Liver (tissue), 9 donors: Measurements from ENCODE around the gene CAPN15. TPM values are rescaled to one million over a fixed set of nuclear protein-coding genes. Genes with fewer than 3 reads are reported as not detected.

Experiments
- DNase-seq: peaks from one replicate; pipeline ENCODE4 v3.0.0-alpha.2; 2017; ENCODE audit warnings: low spot score
- H3K27ac ChIP-seq, 2 donors: one replicate each; pipeline ENCODE4 v1.7.0; 2013; ENCODE audit warnings: inconsistent platforms in 2 of 2, low read length in 2 of 2, control low read depth in 1 of 2, low read depth in 1 of 2, mild to moderate bottlenecking in 1 of 2
- H3K27me3 ChIP-seq, 4 donors: one replicate each; pipeline versions ENCODE4 v1.6.1 to v1.7.0; 2013; ENCODE audit warnings: low read length in 3 of 4, inconsistent platforms in 1 of 4, mild to moderate bottlenecking in 1 of 4, moderate library complexity in 1 of 4; ENCODE audit not compliant: control insufficient read depth in 4 of 4, insufficient read depth in 4 of 4
- H3K36me3 ChIP-seq, 4 donors: one replicate each; pipeline versions ENCODE4 v1.6.1 to v1.7.0; 2013; ENCODE audit warnings: low read length in 3 of 4, mild to moderate bottlenecking in 3 of 4, low read depth in 1 of 4, moderate library complexity in 1 of 4; ENCODE audit not compliant: control insufficient read depth in 4 of 4, insufficient read depth in 3 of 4
- H3K4me1 ChIP-seq, 4 donors: one replicate each; pipeline versions ENCODE4 v1.6.1 to v1.7.0; 2013; ENCODE audit warnings: low read length in 3 of 4, mild to moderate bottlenecking in 3 of 4, moderate library complexity in 1 of 4; ENCODE audit not compliant: control insufficient read depth in 4 of 4, insufficient read depth in 4 of 4
- H3K4me3 ChIP-seq, 3 donors: one replicate each; pipeline versions ENCODE4 v1.6.1 to v1.7.0; 2013; ENCODE audit warnings: low read length in 3 of 3, control low read depth in 1 of 3, low read depth in 1 of 3, mild to moderate bottlenecking in 1 of 3
- H3K9ac ChIP-seq, 2 donors: one replicate each; pipeline ENCODE4 v1.7.0; 2013; ENCODE audit warnings: low read length in 2 of 2, mild to moderate bottlenecking in 2 of 2, moderate library complexity in 2 of 2, control low read depth in 1 of 2, low read depth in 1 of 2
- H3K9me3 ChIP-seq, 4 donors: one replicate each; pipeline versions ENCODE4 v1.6.1 to v1.7.0; 2013; ENCODE audit warnings: low read length in 3 of 4; ENCODE audit not compliant: control insufficient read depth in 4 of 4
- ATF3 ChIP-seq: IDR thresholded peaks from 2 replicates; pipeline ENCODE4 v1.6.1; 2016; ENCODE audit warnings: antibody characterized with exemption
- CTCF ChIP-seq: fragments of 150-350 bp; IDR thresholded peaks from 2 replicates; pipeline ENCODE4 v1.5.1; 2017; ENCODE audit warnings: improper control_type of control experiment, low read depth, low read length; ENCODE audit not compliant: missing input control
- EGR1 ChIP-seq, 2 donors: IDR thresholded peaks; 2 replicates each; pipeline ENCODE4 v1.6.1; 2016 to 2018; ENCODE audit warnings: antibody characterized with exemption in 2 of 2, low read depth in 2 of 2
- FOXA1 ChIP-seq: IDR thresholded peaks from 2 replicates; pipeline ENCODE4 v1.6.1; 2016; ENCODE audit warnings: antibody characterized with exemption
- FOXA2 ChIP-seq: IDR thresholded peaks from 2 replicates; pipeline ENCODE4 v1.6.1; 2016; ENCODE audit warnings: antibody characterized with exemption
- GABPA ChIP-seq, 2 donors: IDR thresholded peaks in 1 of 2; conservative IDR thresholded peaks in 1 of 2; 2 replicates each; pipeline ENCODE4 v1.6.1; 2016; ENCODE audit warnings: antibody characterized with exemption in 2 of 2, mild to moderate bottlenecking in 1 of 2, moderate library complexity in 1 of 2
- HNF4A ChIP-seq, 2 donors: conservative IDR thresholded peaks; 2 replicates each; pipeline ENCODE4 v1.6.1; 2016; ENCODE audit warnings: antibody characterized with exemption in 2 of 2, mild to moderate bottlenecking in 2 of 2
- HNF4G ChIP-seq: IDR thresholded peaks from 2 replicates; pipeline ENCODE4 v1.6.1; 2016; ENCODE audit warnings: antibody characterized with exemption
- JUND ChIP-seq, 2 donors: IDR thresholded peaks; 2 replicates each; pipeline ENCODE4 v1.6.1; 2016; ENCODE audit warnings: antibody characterized with exemption in 2 of 2
- NR2F2 ChIP-seq: IDR thresholded peaks from 2 replicates; pipeline ENCODE4 v1.6.1; 2016; ENCODE audit warnings: antibody characterized with exemption
- RAD21 ChIP-seq, 2 donors: IDR thresholded peaks; 2 replicates each; pipeline ENCODE4 v1.6.1; 2016; ENCODE audit warnings: antibody characterized with exemption in 2 of 2, mild to moderate bottlenecking in 2 of 2
- REST ChIP-seq: IDR thresholded peaks from 2 replicates; pipeline ENCODE4 v1.6.1; 2016; ENCODE audit warnings: antibody characterized with exemption, mild to moderate bottlenecking
- RXRA ChIP-seq, 2 donors: IDR thresholded peaks; 2 replicates each; pipeline ENCODE4 v1.6.1; 2017 to 2018; ENCODE audit warnings: antibody characterized with exemption in 2 of 2, mild to moderate bottlenecking in 1 of 2
- SP1 ChIP-seq: IDR thresholded peaks from 2 replicates; pipeline ENCODE4 v1.6.1; 2018; ENCODE audit warnings: antibody characterized with exemption, mild to moderate bottlenecking
- TAF1 ChIP-seq: conservative IDR thresholded peaks from 2 replicates; pipeline ENCODE4 v1.6.1; 2016; ENCODE audit warnings: antibody characterized with exemption, mild to moderate bottlenecking
- YY1 ChIP-seq: IDR thresholded peaks from 2 replicates; pipeline ENCODE4 v1.6.1; 2016; ENCODE audit warnings: antibody characterized with exemption, mild to moderate bottlenecking
- ZBTB33 ChIP-seq: IDR thresholded peaks from 2 replicates; pipeline ENCODE4 v1.6.1; 2016; ENCODE audit warnings: antibody characterized with exemption
- WGBS: extraction: QIAGEN DNeasy Blood & Tissue Kit; methylation state at CpG from one replicate; pipeline ENCODE4 v1.1.7; 2013; 5-methylcytosine and 5-hydroxymethylcytosine counted together
- polyA plus RNA-seq, 2 donors: library from polyadenylated mRNA; stranded (reverse) in 1 of 2; unstranded in 1 of 2; fragments of 200-250 nt in 1 of 2; fragments of >200 nt in 1 of 2; fragmentation: Nextera tagmentation in 1 of 2; extraction: Ambion mirVana in 1 of 2; gene quantifications; one replicate each; pipeline versions ENCODE4 v1.2.1 to v1.2.3, GENCODE V29; 2013 to 2015
- total RNA-seq, 2 donors: library from RNA; depleted of rRNA; stranded (reverse); fragments of >200 nt; gene quantifications; one replicate each; pipeline ENCODE4 v1.2.3, GENCODE V29; 2014
- donor health status: healthy.
- donor health status: healthy.
- donor health status: healthy.
- donor health status: healthy.
- donor health status: healthy.

The CAPN15 gene
- total and polyA plus RNA-seq, 4 donors: 5.9 to 37.2 (median 21.6) TPM

GRCh38 chr16:531494-532125 lies 4.1 kb downstream of the CAPN15 start:
- no peaks in the 10 kb centered on the region for H3K27me3 ChIP-seq
- no peak overlapping the region for H3K27ac ChIP-seq
- no peak for TF ChIP-seq FOXA1
- WGBS: 93% methylated on average over 16 of the region's 16 CpGs
- no peak overlapping the region for H3K9ac ChIP-seq
- H3K4me1 ChIP-seq: peaks cover 35 to 64% (median 52%) of the 10 kb centered on the region in 4 donors
- no peak overlapping the region for H3K4me3 ChIP-seq
- no peaks in the 10 kb centered on the region for H3K9me3 ChIP-seq
- DNase-seq: no peak
- peaks cover 0 to under 1% (median 0%) of the 10 kb centered on the region in 4 donors for H3K36me3 ChIP-seq

- no peaks in the 10 kb centered on the region for H3K9me3 ChIP-seq
- H3K4me3 ChIP-seq: peak overlapping the region in 2 of 3 donors; percentile 35 to 65
- H3K4me1 ChIP-seq: peaks cover 35 to 59% (median 49%) of the 10 kb centered on the region in 4 donors
- peak; percentile 61 for DNase-seq
- no peaks in the 10 kb centered on the region for H3K27me3 ChIP-seq
- peak overlapping the region in 1 of 2 donors; percentile 10 for H3K9ac ChIP-seq
- peak overlapping the region; percentile 33 to 60 for H3K27ac ChIP-seq
- WGBS: 28% methylated on average over 30 of the region's 30 CpGs
- H3K36me3 ChIP-seq: peaks cover 3 to 16% (median 4%) of the 10 kb centered on the region in 4 donors
- TF ChIP-seq HNF4G (peak; percentile 61), REST (peak; percentile 61), HNF4A (conservative IDR thresholded peaks at IDR 0.05) (peak; percentile 82 to 85), FOXA1 (no peak), ATF3 (no peak), RXRA (IDR thresholded peaks at IDR 0.05) (peak; percentile 47 to 53), TAF1 (peak; percentile 59), JUND (IDR thresholded peaks at IDR 0.05) (no peak), CTCF (peak; percentile 22), YY1 (peak; percentile 92), ZBTB33 (no peak), GABPA (IDR thresholded peaks at IDR 0.05 in 1 of 2, conservative IDR thresholded peaks at IDR 0.05 in 1 of 2) (no peak), FOXA2 (no peak), NR2F2 (no peak), EGR1 (IDR thresholded peaks at IDR 0.05; ENCODE audit: low read depth in 2 of 2) (no peak), SP1 (peak; percentile 66), RAD21 (IDR thresholded peaks at IDR 0.05) (peak in 1 of 2 donors; percentile 44)
Measured at GRCh38 chr16:533391-534123, 6.0 kb downstream of the CAPN15 start.
